ENCODE data around the gene RIMBP2. TPM values are rescaled to one million over a fixed set of nuclear protein-coding genes. Genes with fewer than 3 reads are reported as not detected.

Gene RIMBP2
- polyA plus RNA-seq, 1 donor from 2014 or later, result 14.6 TPM

DNA sequence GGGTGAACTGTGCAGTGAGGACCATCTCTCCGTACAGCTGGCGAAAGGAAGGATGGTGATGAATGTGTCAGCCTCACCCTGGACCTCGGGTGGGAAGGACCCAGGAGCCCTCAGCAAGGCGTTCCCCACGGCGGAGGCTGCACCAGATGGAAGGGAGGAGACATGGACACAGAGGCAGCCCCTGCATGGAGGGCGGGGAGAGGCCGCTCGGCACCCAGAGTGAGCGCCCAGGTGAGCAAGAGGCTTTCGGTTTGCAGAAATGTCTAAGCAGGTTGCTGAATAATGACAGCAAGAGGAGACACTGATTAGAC, 268.5 kb downstream of the RIMBP2 start:
- Histone ChIP-seq H3K79me2 (replicated peaks; ENCODE audit: insufficient read depth, low read length) (no peaks in the 10 kb centered on the region), H2AFZ (ENCODE audit: low read depth, low read length) (no peak overlapping the region), H3K9me3 (ENCODE audit: low read length) (no peaks in the 10 kb centered on the region), H3K27ac (ENCODE audit: low read length) (no peak overlapping the region), H3K27me3 (ENCODE audit: insufficient read depth, low read depth, low read length) (no peaks in the 10 kb centered on the region), H3K9ac (ENCODE audit: low read length) (no peak overlapping the region), H3K4me2 (ENCODE audit: low read length) (no peak overlapping the region), H3K9me2 (ENCODE audit: insufficient read depth, low read length) (no peaks in the 10 kb centered on the region), H4K20me1 (ENCODE audit: insufficient read depth) (no peaks in the 10 kb centered on the region), H3K4me3 (ENCODE audit: low read length) (no peak overlapping the region), H3K36me3 (ENCODE audit: insufficient read depth, low read length) (no peaks in the 10 kb centered on the region), H3F3A (ENCODE audit: insufficient read depth, low read length, poor library complexity, severe bottlenecking) (no peaks in the 10 kb centered on the region)
- TF ChIP-seq, protein P1, sequence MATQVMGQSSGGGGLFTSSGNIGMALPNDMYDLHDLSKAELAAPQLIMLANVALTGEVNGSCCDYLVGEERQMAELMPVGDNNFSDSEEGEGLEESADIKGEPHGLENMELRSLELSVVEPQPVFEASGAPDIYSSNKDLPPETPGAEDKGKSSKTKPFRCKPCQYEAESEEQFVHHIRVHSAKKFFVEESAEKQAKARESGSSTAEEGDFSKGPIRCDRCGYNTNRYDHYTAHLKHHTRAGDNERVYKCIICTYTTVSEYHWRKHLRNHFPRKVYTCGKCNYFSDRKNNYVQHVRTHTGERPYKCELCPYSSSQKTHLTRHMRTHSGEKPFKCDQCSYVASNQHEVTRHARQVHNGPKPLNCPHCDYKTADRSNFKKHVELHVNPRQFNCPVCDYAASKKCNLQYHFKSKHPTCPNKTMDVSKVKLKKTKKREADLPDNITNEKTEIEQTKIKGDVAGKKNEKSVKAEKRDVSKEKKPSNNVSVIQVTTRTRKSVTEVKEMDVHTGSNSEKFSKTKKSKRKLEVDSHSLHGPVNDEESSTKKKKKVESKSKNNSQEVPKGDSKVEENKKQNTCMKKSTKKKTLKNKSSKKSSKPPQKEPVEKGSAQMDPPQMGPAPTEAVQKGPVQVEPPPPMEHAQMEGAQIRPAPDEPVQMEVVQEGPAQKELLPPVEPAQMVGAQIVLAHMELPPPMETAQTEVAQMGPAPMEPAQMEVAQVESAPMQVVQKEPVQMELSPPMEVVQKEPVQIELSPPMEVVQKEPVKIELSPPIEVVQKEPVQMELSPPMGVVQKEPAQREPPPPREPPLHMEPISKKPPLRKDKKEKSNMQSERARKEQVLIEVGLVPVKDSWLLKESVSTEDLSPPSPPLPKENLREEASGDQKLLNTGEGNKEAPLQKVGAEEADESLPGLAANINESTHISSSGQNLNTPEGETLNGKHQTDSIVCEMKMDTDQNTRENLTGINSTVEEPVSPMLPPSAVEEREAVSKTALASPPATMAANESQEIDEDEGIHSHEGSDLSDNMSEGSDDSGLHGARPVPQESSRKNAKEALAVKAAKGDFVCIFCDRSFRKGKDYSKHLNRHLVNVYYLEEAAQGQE (IDR thresholded peaks at IDR 0.05; ENCODE audit: borderline replicate concordance), result no peak
- TF ChIP-seq EZH2 (IDR thresholded peaks at IDR 0.05; ENCODE audit: borderline replicate concordance, insufficient read depth, low read length, poor library complexity, severe bottlenecking) (no peak), RAD21 (conservative IDR thresholded peaks at IDR 0.05) (no peak), POLR2AphosphoS5 (IDR thresholded peaks at IDR 0.05) (no peak), EP300 (conservative IDR thresholded peaks at IDR 0.05; ENCODE audit: poor library complexity, severe bottlenecking) (no peak), MXI1 (conservative IDR thresholded peaks at IDR 0.05; ENCODE audit: poor library complexity, severe bottlenecking) (no peak), SMC3 (conservative IDR thresholded peaks at IDR 0.05; ENCODE audit: poor library complexity) (no peak), TAF1 (IDR thresholded peaks at IDR 0.05; ENCODE audit: low read depth) (no peak)
- TF ChIP-seq, protein P2, sequence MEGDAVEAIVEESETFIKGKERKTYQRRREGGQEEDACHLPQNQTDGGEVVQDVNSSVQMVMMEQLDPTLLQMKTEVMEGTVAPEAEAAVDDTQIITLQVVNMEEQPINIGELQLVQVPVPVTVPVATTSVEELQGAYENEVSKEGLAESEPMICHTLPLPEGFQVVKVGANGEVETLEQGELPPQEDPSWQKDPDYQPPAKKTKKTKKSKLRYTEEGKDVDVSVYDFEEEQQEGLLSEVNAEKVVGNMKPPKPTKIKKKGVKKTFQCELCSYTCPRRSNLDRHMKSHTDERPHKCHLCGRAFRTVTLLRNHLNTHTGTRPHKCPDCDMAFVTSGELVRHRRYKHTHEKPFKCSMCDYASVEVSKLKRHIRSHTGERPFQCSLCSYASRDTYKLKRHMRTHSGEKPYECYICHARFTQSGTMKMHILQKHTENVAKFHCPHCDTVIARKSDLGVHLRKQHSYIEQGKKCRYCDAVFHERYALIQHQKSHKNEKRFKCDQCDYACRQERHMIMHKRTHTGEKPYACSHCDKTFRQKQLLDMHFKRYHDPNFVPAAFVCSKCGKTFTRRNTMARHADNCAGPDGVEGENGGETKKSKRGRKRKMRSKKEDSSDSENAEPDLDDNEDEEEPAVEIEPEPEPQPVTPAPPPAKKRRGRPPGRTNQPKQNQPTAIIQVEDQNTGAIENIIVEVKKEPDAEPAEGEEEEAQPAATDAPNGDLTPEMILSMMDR (IDR thresholded peaks at IDR 0.05; ENCODE audit: poor library complexity, severe bottlenecking), result no peak

DNA sequence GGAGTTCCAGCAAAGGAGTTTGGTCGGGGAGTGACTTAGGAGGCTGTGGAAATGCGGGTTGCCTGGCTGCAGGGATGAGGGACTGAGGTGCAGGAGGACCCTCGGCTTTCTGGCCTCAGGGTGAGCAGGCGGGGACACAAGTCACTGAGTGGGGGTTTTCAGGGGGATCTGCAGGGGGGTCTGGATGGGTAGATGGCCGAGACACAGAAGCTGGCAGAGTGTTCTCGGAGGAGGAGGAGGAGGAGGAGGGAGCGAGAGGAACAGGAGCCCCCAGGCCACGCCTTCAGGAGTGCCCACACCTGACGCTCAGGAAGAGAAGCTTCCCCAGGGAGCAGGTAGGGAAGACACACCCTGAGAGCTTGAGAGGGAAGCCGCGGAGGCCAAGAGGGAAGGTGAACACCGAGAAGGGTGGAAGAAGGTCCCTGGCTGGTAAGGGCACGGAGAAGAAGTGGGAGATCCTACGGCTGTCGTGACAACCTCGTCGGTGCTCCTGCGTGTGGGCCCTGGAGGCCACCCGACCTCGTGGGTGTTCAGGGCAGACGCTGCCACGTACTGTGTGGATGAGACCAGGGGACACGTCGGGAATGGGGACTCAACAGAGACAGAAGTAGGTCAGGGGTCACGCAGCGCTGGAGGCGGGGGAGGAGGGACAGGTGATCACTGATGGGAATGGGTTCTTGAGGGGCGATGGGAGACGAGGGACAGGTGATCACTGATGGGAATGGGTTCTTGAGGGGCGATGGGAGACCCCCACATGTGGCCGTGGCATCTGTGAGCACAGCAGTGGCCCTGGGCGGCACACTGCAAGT, 269.0 kb downstream of the RIMBP2 start:
- Histone ChIP-seq H3K4me3 (ENCODE audit: low read length) (no peak overlapping the region), H4K20me1 (ENCODE audit: insufficient read depth) (no peaks in the 10 kb centered on the region), H3K79me2 (replicated peaks; ENCODE audit: insufficient read depth, low read length) (no peaks in the 10 kb centered on the region), H3K27me3 (ENCODE audit: insufficient read depth, low read depth, low read length) (no peaks in the 10 kb centered on the region), H3K27ac (ENCODE audit: low read length) (no peak overlapping the region), H3K9ac (ENCODE audit: low read length) (no peak overlapping the region), H3F3A (ENCODE audit: insufficient read depth, low read length, poor library complexity, severe bottlenecking) (no peaks in the 10 kb centered on the region), H2AFZ (ENCODE audit: low read depth, low read length) (no peak overlapping the region), H3K9me3 (ENCODE audit: low read length) (no peaks in the 10 kb centered on the region), H3K4me2 (ENCODE audit: low read length) (no peak overlapping the region), H3K9me2 (ENCODE audit: insufficient read depth, low read length) (no peaks in the 10 kb centered on the region), H3K36me3 (ENCODE audit: insufficient read depth, low read length) (peaks cover 2% of the 10 kb centered on the region)
- TF ChIP-seq MXI1 (conservative IDR thresholded peaks at IDR 0.05; ENCODE audit: poor library complexity, severe bottlenecking), result no peak
- TF ChIP-seq EP300 (conservative IDR thresholded peaks at IDR 0.05; ENCODE audit: poor library complexity, severe bottlenecking), result no peak
- TF ChIP-seq TAF1 (IDR thresholded peaks at IDR 0.05; ENCODE audit: low read depth), result no peak
- no peak for TF ChIP-seq RAD21 (conservative IDR thresholded peaks at IDR 0.05)
- TF ChIP-seq, protein P2 (IDR thresholded peaks at IDR 0.05; ENCODE audit: poor library complexity, severe bottlenecking), result no peak
- no peak for TF ChIP-seq SMC3 (conservative IDR thresholded peaks at IDR 0.05; ENCODE audit: poor library complexity)
- TF ChIP-seq EZH2 (IDR thresholded peaks at IDR 0.05; ENCODE audit: borderline replicate concordance, insufficient read depth, low read length, poor library complexity, severe bottlenecking), result no peak
- TF ChIP-seq, protein P1 (IDR thresholded peaks at IDR 0.05; ENCODE audit: borderline replicate concordance), result no peak
- no peak for TF ChIP-seq POLR2AphosphoS5 (IDR thresholded peaks at IDR 0.05)

All from neural cell (in vitro differentiated cells).